ENCODE data around the gene COL4A2.

- TF ChIP-seq ZBTB8A (tag by site-specific recombination; IDR thresholded peaks at IDR 0.05) (no peak), ZNF274 (IDR thresholded peaks at IDR 0.05; ENCODE audit: low read length) (no peak), ZNF274 (tag by site-specific recombination; IDR thresholded peaks at IDR 0.05; ENCODE audit: borderline replicate concordance) (no peak), KLF9 (tag by site-specific recombination; IDR thresholded peaks at IDR 0.05; ENCODE audit: low read depth) (no peak), MYNN (tag by site-specific recombination; IDR thresholded peaks at IDR 0.05; ENCODE audit: borderline replicate concordance) (no peak), ZNF16 (tag by site-specific recombination; IDR thresholded peaks at IDR 0.05; ENCODE audit: low read depth) (no peak), ZNF768 (tag by site-specific recombination; IDR thresholded peaks at IDR 0.05) (no peak), KLF16 (tag by site-specific recombination; IDR thresholded peaks at IDR 0.05) (no peak), REST (tag by site-specific recombination; IDR thresholded peaks at IDR 0.05) (no peak), SALL2 (tag by site-specific recombination; IDR thresholded peaks at IDR 0.05; ENCODE audit: borderline replicate concordance) (no peak), ZNF239 (tag by site-specific recombination; IDR thresholded peaks at IDR 0.05) (no peak)
- TF ChIP-seq, protein P1, sequence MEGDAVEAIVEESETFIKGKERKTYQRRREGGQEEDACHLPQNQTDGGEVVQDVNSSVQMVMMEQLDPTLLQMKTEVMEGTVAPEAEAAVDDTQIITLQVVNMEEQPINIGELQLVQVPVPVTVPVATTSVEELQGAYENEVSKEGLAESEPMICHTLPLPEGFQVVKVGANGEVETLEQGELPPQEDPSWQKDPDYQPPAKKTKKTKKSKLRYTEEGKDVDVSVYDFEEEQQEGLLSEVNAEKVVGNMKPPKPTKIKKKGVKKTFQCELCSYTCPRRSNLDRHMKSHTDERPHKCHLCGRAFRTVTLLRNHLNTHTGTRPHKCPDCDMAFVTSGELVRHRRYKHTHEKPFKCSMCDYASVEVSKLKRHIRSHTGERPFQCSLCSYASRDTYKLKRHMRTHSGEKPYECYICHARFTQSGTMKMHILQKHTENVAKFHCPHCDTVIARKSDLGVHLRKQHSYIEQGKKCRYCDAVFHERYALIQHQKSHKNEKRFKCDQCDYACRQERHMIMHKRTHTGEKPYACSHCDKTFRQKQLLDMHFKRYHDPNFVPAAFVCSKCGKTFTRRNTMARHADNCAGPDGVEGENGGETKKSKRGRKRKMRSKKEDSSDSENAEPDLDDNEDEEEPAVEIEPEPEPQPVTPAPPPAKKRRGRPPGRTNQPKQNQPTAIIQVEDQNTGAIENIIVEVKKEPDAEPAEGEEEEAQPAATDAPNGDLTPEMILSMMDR (tag by site-specific recombination; IDR thresholded peaks at IDR 0.05) = no peak
- TF ChIP-seq, protein P2, sequence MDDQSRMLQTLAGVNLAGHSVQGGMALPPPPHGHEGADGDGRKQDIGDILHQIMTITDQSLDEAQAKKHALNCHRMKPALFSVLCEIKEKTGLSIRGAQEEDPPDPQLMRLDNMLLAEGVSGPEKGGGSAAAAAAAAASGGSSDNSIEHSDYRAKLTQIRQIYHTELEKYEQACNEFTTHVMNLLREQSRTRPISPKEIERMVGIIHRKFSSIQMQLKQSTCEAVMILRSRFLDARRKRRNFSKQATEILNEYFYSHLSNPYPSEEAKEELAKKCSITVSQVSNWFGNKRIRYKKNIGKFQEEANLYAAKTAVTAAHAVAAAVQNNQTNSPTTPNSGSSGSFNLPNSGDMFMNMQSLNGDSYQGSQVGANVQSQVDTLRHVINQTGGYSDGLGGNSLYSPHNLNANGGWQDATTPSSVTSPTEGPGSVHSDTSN (CRISPR knock-in tag; IDR thresholded peaks at IDR 0.05) = no peak
- TF ChIP-seq, protein P3, sequence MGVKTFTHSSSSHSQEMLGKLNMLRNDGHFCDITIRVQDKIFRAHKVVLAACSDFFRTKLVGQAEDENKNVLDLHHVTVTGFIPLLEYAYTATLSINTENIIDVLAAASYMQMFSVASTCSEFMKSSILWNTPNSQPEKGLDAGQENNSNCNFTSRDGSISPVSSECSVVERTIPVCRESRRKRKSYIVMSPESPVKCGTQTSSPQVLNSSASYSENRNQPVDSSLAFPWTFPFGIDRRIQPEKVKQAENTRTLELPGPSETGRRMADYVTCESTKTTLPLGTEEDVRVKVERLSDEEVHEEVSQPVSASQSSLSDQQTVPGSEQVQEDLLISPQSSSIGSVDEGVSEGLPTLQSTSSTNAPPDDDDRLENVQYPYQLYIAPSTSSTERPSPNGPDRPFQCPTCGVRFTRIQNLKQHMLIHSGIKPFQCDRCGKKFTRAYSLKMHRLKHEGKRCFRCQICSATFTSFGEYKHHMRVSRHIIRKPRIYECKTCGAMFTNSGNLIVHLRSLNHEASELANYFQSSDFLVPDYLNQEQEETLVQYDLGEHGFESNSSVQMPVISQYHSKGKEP (tag by site-specific recombination; IDR thresholded peaks at IDR 0.05) = no peak
These were observed 164.7 kb downstream of the COL4A2 start for GRCh38 chr13:110471833-110472162.
